GM12872 (cell line): ENCODE measurements around the gene USP14.

Experiments used
- CTCF ChIP-seq: IDR thresholded peaks from 3 replicates; pipeline ENCODE4 v1.5.1; 2011; ENCODE audit warnings: low read depth, mild to moderate bottlenecking, low read length, moderate library complexity; ENCODE audit not compliant: insufficient read depth

The USP14 gene

GRCh38 chr18:195651-196050, 37.3 kb downstream of the USP14 start:
- no peak for TF ChIP-seq CTCF

GRCh38 chr18:199214-199613, 40.9 kb downstream of the USP14 start:
- TF ChIP-seq CTCF: no peak

- TF ChIP-seq CTCF: no peak
Measured at GRCh38 chr18:199768-200167, 41.4 kb downstream of the USP14 start.

- no peak for TF ChIP-seq CTCF
Measured at GRCh38 chr18:210075-210474, 51.7 kb downstream of the USP14 start.

GRCh38 chr18:210733-211132, 52.4 kb downstream of the USP14 start:
- TF ChIP-seq CTCF: no peak

GRCh38 chr18:211582-211981, 53.2 kb downstream of the USP14 start:
- no peak for TF ChIP-seq CTCF

- TF ChIP-seq CTCF: no peak
Measured at GRCh38 chr18:212780-213179, 54.4 kb downstream of the USP14 start.

- no peak for TF ChIP-seq CTCF
Measured at GRCh38 chr18:213505-213904, 55.1 kb downstream of the USP14 start.
